Right renal cortex interstitium (tissue), 3 donors: ENCODE results near the gene CALR3. TPM values are rescaled to one million over a fixed set of nuclear protein-coding genes. Genes with fewer than 3 reads are reported as not detected.
"Not testable (repeated sequence)": the region's sequence is repeated elsewhere in the genome, so short reads cannot be mapped to it uniquely, and the experiment has no call there.

Source experiments
- DNase-seq, 3 donors: peaks; one replicate each; pipeline ENCODE4 v3.0.0-alpha.2; 2013; ENCODE audit warnings: low read depth in 3 of 3, low spot score in 2 of 3
- polyA plus RNA-seq, 3 donors: library from polyadenylated mRNA; unstranded; fragments of 120-200 nt; gene quantifications; one replicate each; pipeline ENCODE4 v1.2.1, GENCODE V29; 2013; ENCODE audit not compliant: insufficient read length in 3 of 3

CALR3 gene
- under 1 TPM in 1 of 3 donors, not detected in 2; 0.12 TPM for polyA plus RNA-seq

- DNase-seq, result peak; percentile 90 to 98 (median 94)
Observed at GRCh38 chr19:16495982-16496612, at the start of gene CALR3, which contains the start of gene C19orf44. CALR3 (minus strand) TSS chr19:16496167; CDS start chr19:16496129, 38 bp downstream. C19orf44 (plus strand) TSS chr19:16496394; CDS start chr19:16500793, 4,399 bp downstream.

- no peak for DNase-seq
Observed at GRCh38 chr19:16544473-16545231, 48.7 kb upstream of the CALR3 start.

- not testable (repeated sequence) for DNase-seq
Observed at GRCh38 chr19:16543734-16544133, 47.8 kb upstream of the CALR3 start.

GRCh38 chr19:16542910-16543472, 47.0 kb upstream of the CALR3 start:
- no peak for DNase-seq

GRCh38 chr19:16542045-16542909, 46.3 kb upstream of the CALR3 start, which contains the start of gene CHERP:
CHERP (minus strand) TSS chr19:16542437; CDS start chr19:16542378, 59 bp downstream.
- DNase-seq, result peak; percentile 77 to 89 (median 85)

GRCh38 chr19:16541526-16542044, 45.6 kb upstream of the CALR3 start:
- no peak for DNase-seq

- DNase-seq, result no peak
Observed at GRCh38 chr19:16540948-16541347, 45.0 kb upstream of the CALR3 start.

GRCh38 chr19:16537111-16537510, 41.1 kb upstream of the CALR3 start:
- no peak for DNase-seq

- no peak for DNase-seq
Observed at GRCh38 chr19:16536130-16536529, 40.2 kb upstream of the CALR3 start.

- no peak for DNase-seq
Observed at GRCh38 chr19:16535381-16535780, 39.4 kb upstream of the CALR3 start.

GRCh38 chr19:16532440-16533234, 36.7 kb upstream of the CALR3 start:
- no peak for DNase-seq

- no peak for DNase-seq
Observed at GRCh38 chr19:16531380-16531669, 35.4 kb upstream of the CALR3 start.

- DNase-seq, result no peak
Observed at GRCh38 chr19:16530540-16531379, 34.8 kb upstream of the CALR3 start.

- DNase-seq, result no peak
Observed at GRCh38 chr19:16529466-16530144, 33.6 kb upstream of the CALR3 start.

- no peak for DNase-seq
Observed at GRCh38 chr19:16527971-16528521, 32.1 kb upstream of the CALR3 start.

GRCh38 chr19:16527334-16527935, 31.5 kb upstream of the CALR3 start:
- DNase-seq, result no peak

- no peak for DNase-seq
Observed at GRCh38 chr19:16525751-16526481, 29.9 kb upstream of the CALR3 start.
